HEK293 (cell line): ENCODE data around the gene NFKBIL1.
A peak's percentile ranks its signal among the peaks of the same experiment; 100 is the strongest.

Source experiments
- ELK4 ChIP-seq: IDR thresholded peaks from 2 replicates; pipeline ENCODE4 v1.6.1; 2011; ENCODE audit warnings: mild to moderate bottlenecking, low read depth, low read length, borderline replicate concordance
- KLF16 ChIP-seq: fragments of 450-650 bp; formaldehyde crosslinking; IDR thresholded peaks from 2 replicates; pipeline ENCODE4 v1.5.1; 2017; ENCODE audit warnings: missing biosample characterization, missing genetic modification characterization
- MYNN ChIP-seq: fragments of 450-650 bp; formaldehyde crosslinking; IDR thresholded peaks from 2 replicates; pipeline ENCODE4 v1.5.1; 2016; ENCODE audit warnings: missing biosample characterization, missing genetic modification characterization, borderline replicate concordance
- OVOL3 ChIP-seq: fragments of 450-650 bp; formaldehyde crosslinking; IDR thresholded peaks from 2 replicates; pipeline ENCODE4 v1.5.1; 2016; ENCODE audit warnings: missing biosample characterization, missing genetic modification characterization
- REST ChIP-seq: fragments of 450-650 bp; formaldehyde crosslinking; IDR thresholded peaks from 2 replicates; pipeline ENCODE4 v1.5.1; 2016; ENCODE audit warnings: missing biosample characterization, missing genetic modification characterization
- SP2 ChIP-seq: fragments of 450-650 bp; formaldehyde crosslinking; IDR thresholded peaks from 2 replicates; pipeline ENCODE4 v1.5.1; 2016; ENCODE audit warnings: missing biosample characterization, missing genetic modification characterization
- ZBTB11 ChIP-seq: fragments of 450-650 bp; formaldehyde crosslinking; conservative IDR thresholded peaks from 2 replicates; pipeline ENCODE4 v1.5.1; 2016; ENCODE audit warnings: low read depth, missing biosample characterization, missing genetic modification characterization
- ZBTB7A ChIP-seq: fragments of 450-650 bp; formaldehyde crosslinking; IDR thresholded peaks from 2 replicates; pipeline ENCODE4 v1.5.1; 2016; ENCODE audit warnings: low read depth, missing biosample characterization, missing genetic modification characterization
- ZBTB8A ChIP-seq: fragments of 450-650 bp; formaldehyde crosslinking; IDR thresholded peaks from 2 replicates; pipeline ENCODE4 v1.5.1; 2016; ENCODE audit warnings: missing biosample characterization, missing genetic modification characterization
- ZFP41 ChIP-seq: fragments of 450-650 bp; formaldehyde crosslinking; IDR thresholded peaks from 2 replicates; pipeline ENCODE4 v1.5.1; 2016; ENCODE audit warnings: missing biosample characterization, missing genetic modification characterization, borderline replicate concordance
- ZNF121 ChIP-seq: fragments of 450-650 bp; formaldehyde crosslinking; IDR thresholded peaks from 2 replicates; pipeline ENCODE4 v1.5.1; 2016; ENCODE audit warnings: missing biosample characterization, missing genetic modification characterization
- ZNF132 ChIP-seq: fragments of 450-650 bp; formaldehyde crosslinking; IDR thresholded peaks from 2 replicates; pipeline ENCODE4 v1.5.1; 2017; ENCODE audit warnings: missing biosample characterization, missing genetic modification characterization, borderline replicate concordance
- ZNF140 ChIP-seq: fragments of 450-650 bp; formaldehyde crosslinking; IDR thresholded peaks from 2 replicates; pipeline ENCODE4 v1.5.1; 2016; ENCODE audit warnings: missing biosample characterization, missing genetic modification characterization
- ZNF157 ChIP-seq: fragments of 450-650 bp; formaldehyde crosslinking; IDR thresholded peaks from 2 replicates; pipeline ENCODE4 v1.5.1; 2016; ENCODE audit warnings: missing biosample characterization, missing genetic modification characterization
- ZNF2 ChIP-seq: fragments of 450-650 bp; formaldehyde crosslinking; IDR thresholded peaks from 2 replicates; pipeline ENCODE4 v1.5.1; 2016; ENCODE audit warnings: missing biosample characterization, missing genetic modification characterization
- ZNF24 ChIP-seq: fragments of 450-650 bp; formaldehyde crosslinking; IDR thresholded peaks from 2 replicates; pipeline ENCODE4 v1.5.1; 2016; ENCODE audit warnings: missing biosample characterization, missing genetic modification characterization
- ZNF335 ChIP-seq: fragments of 450-650 bp; formaldehyde crosslinking; conservative IDR thresholded peaks from 2 replicates; pipeline ENCODE4 v1.5.1; 2016; ENCODE audit warnings: missing biosample characterization, missing genetic modification characterization
- ZNF362 ChIP-seq: fragments of 450-650 bp; formaldehyde crosslinking; IDR thresholded peaks from 2 replicates; pipeline ENCODE4 v1.5.1; 2016; ENCODE audit warnings: missing biosample characterization, missing genetic modification characterization
- ZNF423 ChIP-seq: fragments of 450-650 bp; formaldehyde crosslinking; IDR thresholded peaks from 2 replicates; pipeline ENCODE4 v1.5.1; 2016; ENCODE audit warnings: missing biosample characterization, missing genetic modification characterization
- ZNF449 ChIP-seq: fragments of 450-650 bp; formaldehyde crosslinking; IDR thresholded peaks from 2 replicates; pipeline ENCODE4 v1.5.1; 2017; ENCODE audit warnings: missing biosample characterization, mild to moderate bottlenecking, missing genetic modification characterization, moderate library complexity
- ZNF513 ChIP-seq: fragments of 450-650 bp; IDR thresholded peaks from 2 replicates; pipeline ENCODE4 v1.5.1; 2018; ENCODE audit warnings: missing biosample characterization, missing genetic modification characterization
- ZNF549 ChIP-seq: fragments of 450-650 bp; IDR thresholded peaks from 2 replicates; pipeline ENCODE4 v1.5.1; 2018; ENCODE audit warnings: missing biosample characterization, missing genetic modification characterization, mild to moderate bottlenecking, inconsistent platforms, moderate library complexity
- ZNF558 ChIP-seq: fragments of 450-650 bp; formaldehyde crosslinking; IDR thresholded peaks from 2 replicates; pipeline ENCODE4 v1.5.1; 2016; ENCODE audit warnings: missing biosample characterization, missing genetic modification characterization
- ZNF610 ChIP-seq: fragments of 450-650 bp; formaldehyde crosslinking; IDR thresholded peaks from 2 replicates; pipeline ENCODE4 v1.5.1; 2016; ENCODE audit warnings: missing biosample characterization, missing genetic modification characterization, borderline replicate concordance
- ZNF623 ChIP-seq: fragments of 450-650 bp; formaldehyde crosslinking; IDR thresholded peaks from 2 replicates; pipeline ENCODE4 v1.5.1; 2016; ENCODE audit warnings: missing biosample characterization, missing genetic modification characterization
- ZNF664 ChIP-seq: fragments of 450-650 bp; formaldehyde crosslinking; IDR thresholded peaks from 2 replicates; pipeline ENCODE4 v1.5.1; 2016; ENCODE audit warnings: missing biosample characterization, missing genetic modification characterization
- ZNF768 ChIP-seq: fragments of 450-650 bp; formaldehyde crosslinking; IDR thresholded peaks from 2 replicates; pipeline ENCODE4 v1.5.1; 2018; ENCODE audit warnings: missing biosample characterization, mild to moderate bottlenecking, missing genetic modification characterization

NFKBIL1 gene

GRCh38 chr6:31541658-31542521, 5.5 kb upstream of the NFKBIL1 start, which contains the start of gene DDX39B (continued):
- TF ChIP-seq REST (tag by site-specific recombination) (no peak; the same call in 1 of the 2 replicates), ZNF362 (tag by site-specific recombination) (no peak), ZBTB7A (tag by site-specific recombination) (peak; percentile 17; the same call in 1 of the 2 replicates), ZNF157 (no peak), ZNF449 (tag by site-specific recombination) (0 out of 2 replicates have a peak, but pooled peaks have one; percentile 28), ZNF24 (tag by site-specific recombination) (peak; percentile 44), SP2 (tag by site-specific recombination) (peak; percentile 90), ZBTB8A (tag by site-specific recombination) (peak; percentile 54; the same call in 1 of the 2 replicates), ZNF423 (no peak), ZNF558 (peak; percentile 42), ZNF664 (no peak), ZNF549 (tag by site-specific recombination) (no peak), ZNF768 (tag by site-specific recombination) (no peak), ZFP41 (tag by site-specific recombination) (no peak), ZNF335 (tag by site-specific recombination) (peak; percentile 100), ZNF623 (tag by site-specific recombination) (no peak; the same call in none of the 2 replicates), ZNF2 (tag by site-specific recombination) (peak; percentile 98), ZNF513 (peak; percentile 27; the same call in 1 of the 2 replicates), OVOL3 (no peak; the same call in 1 of the 2 replicates), KLF16 (tag by site-specific recombination) (peak; percentile 70; the same call in 1 of the 2 replicates), ZNF132 (no peak), MYNN (no peak), ZBTB11 (tag by site-specific recombination) (peak; percentile 95), ZNF140 (no peak), ZNF121 (tag by site-specific recombination) (no peak; the same call in 1 of the 2 replicates), ZNF610 (tag by site-specific recombination) (peak; percentile 78; the same call in 1 of the 2 replicates), ELK4 (peak; percentile 98)
